DND-41 (cell line): ENCODE measurements around the gene TAPT1.
A peak's percentile ranks its signal among the peaks of the same experiment; 100 is the strongest.

Experiments
- ATAC-seq: fragments of 200-7000 bp; cut with Tn5 transposase; 3 replicates; pipeline ENCODE4 v1.9.1; 2021; ENCODE audit warnings: low read depth; ENCODE audit not compliant: insufficient read depth
- DNase-seq: peaks from one replicate; pipeline ENCODE4 v3.0.0-alpha.2; 2020
- H2AFZ ChIP-seq: 2 replicates; pipeline ENCODE4 v1.6.0; 2012; ENCODE audit warnings: low read depth, low read length
- H3K27ac ChIP-seq: 2 replicates; pipeline ENCODE4 v1.5.1; 2012; ENCODE audit warnings: low read length, inconsistent platforms
- H3K27me3 ChIP-seq: fragments of 200-600 bp; sonication (generic); 2 replicates; pipeline ENCODE4 v1.6.0; 2012; ENCODE audit warnings: low read length, mild to moderate bottlenecking, inconsistent platforms; ENCODE audit not compliant: insufficient read depth, poor library complexity
- H3K36me3 ChIP-seq: 2 replicates; pipeline ENCODE4 v1.5.1; 2012; ENCODE audit warnings: low read length, inconsistent platforms; ENCODE audit not compliant: insufficient read depth
- H3K4me1 ChIP-seq: 2 replicates; pipeline ENCODE4 v1.5.1; 2012; ENCODE audit warnings: mild to moderate bottlenecking, low read length; ENCODE audit not compliant: insufficient read depth
- H3K4me2 ChIP-seq: 2 replicates; pipeline ENCODE4 v1.6.0; 2012; ENCODE audit warnings: mild to moderate bottlenecking, moderate library complexity, low read length, inconsistent platforms; ENCODE audit not compliant: insufficient read depth
- H3K4me3 ChIP-seq, 2 experiments: fragments of 200-600 bp in 1 of 2; shearing (Covaris generic) in 1 of 2; 2 replicates each; pipeline ENCODE4 v1.5.1; 2012 to 2016; ENCODE audit warnings: inconsistent platforms in 2 of 2, low read length in 2 of 2, mild to moderate bottlenecking in 2 of 2, low read depth in 1 of 2, moderate library complexity in 1 of 2
- H3K79me2 ChIP-seq: 2 replicates; pipeline ENCODE4 v1.6.0; 2012; ENCODE audit warnings: low read length, inconsistent platforms; ENCODE audit not compliant: insufficient read depth
- H3K9ac ChIP-seq: 2 replicates; pipeline ENCODE4 v1.6.0; 2012; ENCODE audit warnings: low read depth, mild to moderate bottlenecking, inconsistent platforms, low read length, moderate library complexity
- H3K9me3 ChIP-seq: 2 replicates; pipeline ENCODE4 v1.5.1; 2012; ENCODE audit warnings: low read length, moderate library complexity, mild to moderate bottlenecking, inconsistent platforms; ENCODE audit not compliant: insufficient read depth, severe bottlenecking
- H4K20me1 ChIP-seq: 2 replicates; pipeline ENCODE4 v1.6.0; 2012; ENCODE audit warnings: low read length; ENCODE audit not compliant: insufficient read depth
- EZH2 ChIP-seq: IDR thresholded peaks from 3 replicates; pipeline ENCODE4 v1.6.1; 2012; ENCODE audit warnings: borderline replicate concordance, low read depth, mild to moderate bottlenecking, moderate library complexity, low read length, inconsistent platforms; ENCODE audit not compliant: severe bottlenecking
- TF ChIP-seq, protein P1 (sequence below): IDR thresholded peaks from 2 replicates; pipeline ENCODE4 v1.5.1; 2012; ENCODE audit warnings: borderline replicate concordance, low read length, moderate library complexity, mild to moderate bottlenecking; ENCODE audit not compliant: poor library complexity, severe bottlenecking; ENCODE audit errors: extremely low read depth

TAPT1 gene

DNA sequence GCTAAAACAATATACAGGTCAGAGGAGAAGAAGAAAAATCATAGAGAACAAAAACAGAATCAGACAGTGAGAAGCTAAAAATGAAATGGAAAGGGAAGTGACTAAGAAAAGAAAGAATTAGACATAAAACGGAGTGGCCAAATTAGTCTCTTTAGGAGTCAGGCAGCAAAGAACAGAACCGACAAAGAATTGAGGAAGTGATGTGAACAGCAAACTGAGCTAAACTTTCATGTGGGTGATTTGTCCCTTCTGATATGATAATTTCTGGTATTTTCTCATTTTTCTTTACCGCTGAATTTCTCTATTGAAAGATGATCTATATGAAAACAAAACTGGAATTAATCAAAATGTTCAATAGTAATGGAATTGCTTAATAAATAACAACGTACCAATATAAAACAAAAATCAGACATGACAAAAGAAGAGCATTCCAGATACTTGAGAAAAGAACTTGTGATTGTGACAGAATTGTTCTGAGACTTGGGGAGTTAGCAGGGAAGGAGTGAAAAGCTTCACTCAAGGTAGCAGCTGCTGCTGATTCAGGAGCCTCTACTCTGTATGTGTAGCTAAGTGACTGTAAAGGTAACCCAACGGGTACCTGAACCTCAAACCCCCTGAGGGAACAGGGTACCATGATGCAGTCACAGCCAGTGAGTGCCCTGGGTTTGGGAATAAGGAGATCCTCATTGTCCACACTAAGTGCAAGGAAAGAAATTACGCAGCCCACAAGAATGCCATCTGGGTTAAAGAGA, 8.8 kb downstream of the TAPT1 start:
- TF ChIP-seq EZH2: no peak
- ATAC-seq (no peak), DNase-seq (no peak)
- H3K4me2 ChIP-seq: no peak overlapping the region
- H3K9me3 ChIP-seq: no peaks in the 10 kb centered on the region
- H3K4me3 ChIP-seq: no peak overlapping the region
- H3K27me3 ChIP-seq: no peaks in the 10 kb centered on the region
- H3K27ac ChIP-seq: no peak overlapping the region
- H4K20me1 ChIP-seq: peaks cover 40% of the 10 kb centered on the region
- peaks cover 97% of the 10 kb centered on the region for H3K79me2 ChIP-seq
- H3K36me3 ChIP-seq: peaks cover 31% of the 10 kb centered on the region
- H3K9ac ChIP-seq: no peak overlapping the region
- H2AFZ ChIP-seq: no peak overlapping the region
- H3K4me1 ChIP-seq: peaks cover 8% of the 10 kb centered on the region

- Histone ChIP-seq H3K4me3 (no peak overlapping the region), H3K9me3 (no peaks in the 10 kb centered on the region), H3K79me2 (peaks cover 83% of the 10 kb centered on the region), H3K36me3 (peaks cover 47% of the 10 kb centered on the region), H4K20me1 (peaks cover 27% of the 10 kb centered on the region), H2AFZ (no peak overlapping the region), H3K27ac (no peak overlapping the region), H3K4me1 (peaks cover 8% of the 10 kb centered on the region), H3K4me2 (no peak overlapping the region), H3K27me3 (no peaks in the 10 kb centered on the region), H3K9ac (no peak overlapping the region)
- TF ChIP-seq, protein P1, sequence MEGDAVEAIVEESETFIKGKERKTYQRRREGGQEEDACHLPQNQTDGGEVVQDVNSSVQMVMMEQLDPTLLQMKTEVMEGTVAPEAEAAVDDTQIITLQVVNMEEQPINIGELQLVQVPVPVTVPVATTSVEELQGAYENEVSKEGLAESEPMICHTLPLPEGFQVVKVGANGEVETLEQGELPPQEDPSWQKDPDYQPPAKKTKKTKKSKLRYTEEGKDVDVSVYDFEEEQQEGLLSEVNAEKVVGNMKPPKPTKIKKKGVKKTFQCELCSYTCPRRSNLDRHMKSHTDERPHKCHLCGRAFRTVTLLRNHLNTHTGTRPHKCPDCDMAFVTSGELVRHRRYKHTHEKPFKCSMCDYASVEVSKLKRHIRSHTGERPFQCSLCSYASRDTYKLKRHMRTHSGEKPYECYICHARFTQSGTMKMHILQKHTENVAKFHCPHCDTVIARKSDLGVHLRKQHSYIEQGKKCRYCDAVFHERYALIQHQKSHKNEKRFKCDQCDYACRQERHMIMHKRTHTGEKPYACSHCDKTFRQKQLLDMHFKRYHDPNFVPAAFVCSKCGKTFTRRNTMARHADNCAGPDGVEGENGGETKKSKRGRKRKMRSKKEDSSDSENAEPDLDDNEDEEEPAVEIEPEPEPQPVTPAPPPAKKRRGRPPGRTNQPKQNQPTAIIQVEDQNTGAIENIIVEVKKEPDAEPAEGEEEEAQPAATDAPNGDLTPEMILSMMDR: no peak
- TF ChIP-seq EZH2: no peak
- ATAC-seq (peak; percentile 80), DNase-seq (no peak)
Observed at GRCh38 chr4:16213121-16213520, 13.2 kb downstream of the TAPT1 start.

DNA sequence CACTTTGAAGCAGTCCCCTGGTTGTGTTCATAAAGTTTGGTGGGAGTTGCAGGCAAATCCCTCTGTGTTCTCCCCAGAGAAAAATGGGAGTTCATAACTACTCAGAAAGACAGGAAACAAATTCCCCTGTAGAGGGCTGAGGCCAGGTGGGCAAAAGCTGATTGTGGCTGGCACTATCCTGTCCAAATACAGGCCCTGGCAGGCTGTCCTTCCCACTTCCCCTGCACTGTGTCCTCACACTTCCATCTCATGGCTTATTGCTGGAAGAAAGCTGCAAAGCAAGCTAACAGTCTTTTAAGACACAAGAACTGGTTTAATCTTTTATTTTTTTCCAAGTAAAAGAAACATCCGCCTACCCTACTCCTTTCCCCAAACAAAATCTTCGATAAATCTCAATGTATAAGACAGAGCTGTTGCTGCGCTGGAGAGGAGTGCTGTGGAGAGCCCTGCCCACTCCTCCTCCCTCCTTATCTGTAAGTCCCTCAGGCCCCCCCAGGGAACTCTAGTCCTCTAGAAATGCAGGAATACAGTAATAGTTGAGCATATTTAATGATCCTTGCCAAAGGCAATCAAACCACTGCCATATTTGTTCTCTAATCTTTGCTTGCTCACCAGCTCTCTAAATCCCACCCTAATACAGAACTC, 14.0 kb downstream of the TAPT1 start:
- H3K4me1 ChIP-seq: peaks cover 8% of the 10 kb centered on the region
- H3K9me3 ChIP-seq: no peaks in the 10 kb centered on the region
- peaks cover 74% of the 10 kb centered on the region for H3K79me2 ChIP-seq
- H3K27ac ChIP-seq: no peak overlapping the region
- TF ChIP-seq, protein P1: no peak
- TF ChIP-seq EZH2: no peak
- H3K27me3 ChIP-seq: no peaks in the 10 kb centered on the region
- peaks cover 51% of the 10 kb centered on the region for H3K36me3 ChIP-seq
- no peak overlapping the region for H3K4me3 ChIP-seq
- H3K9ac ChIP-seq: no peak overlapping the region
- ATAC-seq (no peak), DNase-seq (no peak)
- H4K20me1 ChIP-seq: peaks cover 20% of the 10 kb centered on the region
- no peak overlapping the region for H3K4me2 ChIP-seq
- H2AFZ ChIP-seq: no peak overlapping the region

- H3K4me1 ChIP-seq: no peaks in the 10 kb centered on the region
- no peak for TF ChIP-seq EZH2
- TF ChIP-seq, protein P1: no peak
- H3K27me3 ChIP-seq: no peaks in the 10 kb centered on the region
- H4K20me1 ChIP-seq: peaks cover 24% of the 10 kb centered on the region; the same call in 1 of the 2 replicates
- H3K9ac ChIP-seq: no peak overlapping the region
- H3K4me2 ChIP-seq: no peak overlapping the region
- ATAC-seq (no peak), DNase-seq (no peak)
- H3K79me2 ChIP-seq: peaks cover 52% of the 10 kb centered on the region
- no peak overlapping the region for H3K27ac ChIP-seq
- H3K4me3 ChIP-seq: no peak overlapping the region
- no peaks in the 10 kb centered on the region for H3K9me3 ChIP-seq
- peaks cover 57% of the 10 kb centered on the region for H3K36me3 ChIP-seq
- no peak overlapping the region for H2AFZ ChIP-seq
Observed at GRCh38 chr4:16207409-16207808, 18.9 kb downstream of the TAPT1 start.
